Heart right ventricle (tissue), 16 donors: ENCODE measurements around the gene OXNAD1. TPM values are rescaled to one million over a fixed set of nuclear protein-coding genes. Genes with fewer than 3 reads are reported as not detected.
"Not testable (repeated sequence)": the region's sequence is repeated elsewhere in the genome, so short reads cannot be mapped to it uniquely, and the experiment has no call there.

ENCODE experiments used
- ATAC-seq, 8 donors: fragments of 200-7000 bp; cut with Tn5 transposase; one replicate each; pipeline ENCODE4 v1.9.1; 2020; ENCODE audit warnings: mild to moderate bottlenecking in 8 of 8, moderate library complexity in 8 of 8, moderate number of reproducible peaks in 1 of 8
- DNase-seq, 2 donors: peaks; one replicate each; pipeline ENCODE4 v3.0.0-alpha.2; 2020
- H3K27ac ChIP-seq, 10 donors: fragments of 200-600 bp; sonication (generic) in 2 of 10; one replicate each; pipeline versions ENCODE4 v1.5.0 to v1.8.0; 2020 to 2022; ENCODE audit warnings: mild to moderate bottlenecking in 3 of 10
- H3K27me3 ChIP-seq, 7 donors: fragments of 200-600 bp; one replicate each; pipeline ENCODE4 v1.8.0; 2021 to 2022; ENCODE audit warnings: mild to moderate bottlenecking in 2 of 7
- H3K36me3 ChIP-seq, 9 donors: fragments of 200-600 bp; sonication (generic) in 1 of 9; one replicate each; pipeline versions ENCODE4 v1.5.0 to v1.8.0; 2020 to 2022; ENCODE audit warnings: mild to moderate bottlenecking in 2 of 9
- H3K4me1 ChIP-seq, 9 donors: fragments of 200-600 bp; sonication (generic) in 1 of 9; one replicate each; pipeline versions ENCODE4 v1.5.0 to v1.8.0; 2020 to 2022; ENCODE audit warnings: mild to moderate bottlenecking in 4 of 9
- H3K4me3 ChIP-seq, 10 donors: fragments of 200-600 bp; sonication (generic) in 2 of 10; one replicate each; pipeline versions ENCODE4 v1.5.0 to v1.8.0; 2020 to 2022; ENCODE audit warnings: mild to moderate bottlenecking in 7 of 10, moderate library complexity in 2 of 10
- H3K9me3 ChIP-seq, 11 donors: fragments of 200-600 bp in 10 of 11; sonication (generic) in 2 of 11; one replicate each; pipeline versions ENCODE4 v1.5.0 to v1.8.0; 2013 to 2022; ENCODE audit warnings: mild to moderate bottlenecking in 2 of 11, control low read depth in 1 of 11, moderate library complexity in 1 of 11
- CTCF ChIP-seq, 9 donors: fragments of 200-600 bp; sonication (generic) in 2 of 9; IDR thresholded peaks; one replicate each; pipeline versions ENCODE4 v1.5.0 to v1.8.0; 2021 to 2022; ENCODE audit warnings: antibody characterized with exemption in 9 of 9, mild to moderate bottlenecking in 5 of 9, moderate library complexity in 1 of 9
- WGBS, 2 donors: extraction: QIAGEN DNeasy Blood & Tissue Kit; methylation state at CpG; one replicate each; pipeline ENCODE4 v1.1.7; 2013; ENCODE audit warnings: inconsistent platforms in 1 of 2; 5-methylcytosine and 5-hydroxymethylcytosine counted together
- intact Hi-C, 10 donors: fragments of 100-400 bp; cut with DNase I; formaldehyde crosslinking; loops; one replicate each; pipeline versions ENCODE4 v1.11.1 to v1.14.2; 2022
- polyA plus RNA-seq, 2 donors: library from polyadenylated mRNA; stranded (reverse); fragments of 200-250 nt; gene quantifications; one replicate each; pipeline ENCODE4 v1.2.3, GENCODE V29; 2013
- total RNA-seq, 10 donors: library from RNA; stranded (reverse); fragmentation: NEBNext Ultra II Directional in 3 of 10; extraction: Animal tissue kit (Norgen Biotek cat#: 25700) in 3 of 10; gene quantifications; one replicate each; pipeline versions ENCODE4 v1.2.1 to v1.2.4, GENCODE V29; 2021 to 2023
- donor health status: Arrhythmogenic right ventricular cardiomyopathy.
- donor health status: ischemic (EF 13 %, LVEDD 7.1; RV severe dilation, severe dysfunction).
- donor health status: healthy with polysubstance abuse.
- donor health status: DM: no; HTN: yes; CAD: no.
- donor health status: DM: no; HTN: no; CAD: no.
- donor health status: ischemic (EF 25% LVEDD 6.9; RV normal size, moderate dysfunction).
- donor health status: ischemic (EF 25% LVEDD 5.7; RV mildly dilated, moderate dysfunction).
- donor health status: healthy.
- donor health status: DM: yes; HTN: yes; CAD: no.
- donor health status: Ischemic cardiomyopathy.
- donor health status: ischemic (EF 35%, LVEDD 5.7; RV mildly dilated, moderate dysfunction).
- donor health status: nonischemic (EF 11% LVEDD 7.7; RV severe dilation, severe dysfunction).
- donor health status: DM: yes; HTN: yes; CAD: no.
- donor health status: PGD.
- donor health status: ischemic (EF 29% LVEDD 5.4; RV normal size, mild dysfunction).
- donor health status: nonischemic (EF 23%, LVEDD 6.1; RV moderate dilation, normal function).

The OXNAD1 gene
- total and polyA plus RNA-seq, 12 donors = 4.2 to 22.8 (median 17.1) TPM

GRCh38 chr3:16309558-16309957, 44.5 kb downstream of the OXNAD1 start:
- no peaks in the 10 kb centered on the region for H3K9me3 ChIP-seq
- TF ChIP-seq CTCF (IDR thresholded peaks at IDR 0.05) = no peak
- peaks cover 0 to 57% (median 13%) of the 10 kb centered on the region in 9 donors for H3K36me3 ChIP-seq
- H3K4me3 ChIP-seq = no peak overlapping the region
- intact Hi-C loops = no loop called here
- H3K4me1 ChIP-seq = peaks cover 5 to 46% (median 19%) of the 10 kb centered on the region in 9 donors
- peak overlapping the region in 1 of 10 donors; percentile 29 for H3K27ac ChIP-seq
- ATAC-seq = no peak
- no peak for DNase-seq
- 88 to 91% methylated on average over 1 to 2 of the region's 2 CpGs for WGBS, 2 donors
- no peaks in the 10 kb centered on the region for H3K27me3 ChIP-seq

- not testable (repeated sequence) for ATAC-seq, H3K4me3 ChIP-seq, DNase-seq, H3K27me3 ChIP-seq, H3K9me3 ChIP-seq
- Histone ChIP-seq H3K27ac (peak overlapping the region in 1 of 10 donors; percentile 29), H3K4me1 (peaks cover 5 to 42% (median 19%) of the 10 kb centered on the region in 9 donors), H3K36me3 (peaks cover 0 to 59% (median 15%) of the 10 kb centered on the region in 9 donors)
- 95 to 98% methylated on average over 7 of the region's 7 CpGs for WGBS, 2 donors
- intact Hi-C loops = loop anchor here in 2 of 10 donors (5.0 kb wide), 2 partner anchors 47 to 57 kb away; no protein-coding TSS in a partner anchor
Observed at GRCh38 chr3:16310486-16310885, 45.5 kb downstream of the OXNAD1 start.

GRCh38 chr3:16311960-16312451, 47.0 kb downstream of the OXNAD1 start:
- peaks cover 5 to 42% (median 19%) of the 10 kb centered on the region in 9 donors for H3K4me1 ChIP-seq
- H3K36me3 ChIP-seq = peaks cover 0 to 59% (median 31%) of the 10 kb centered on the region in 9 donors
- H3K9me3 ChIP-seq = no peaks in the 10 kb centered on the region
- no peak overlapping the region for H3K4me3 ChIP-seq
- H3K27ac ChIP-seq = peak overlapping the region in 8 of 10 donors; percentile 34 to 79 (median 62)
- ATAC-seq (peak; percentile 76 to 94 (median 90)), DNase-seq (peak in 1 of 2 donors; percentile 45)
- H3K27me3 ChIP-seq = no peaks in the 10 kb centered on the region
- WGBS, 2 donors = 48% methylated on average over 6 of the region's 6 CpGs
- no peak for TF ChIP-seq CTCF (IDR thresholded peaks at IDR 0.05)
- intact Hi-C loops = loop anchor here in 2 of 10 donors (5.0 kb wide), 2 partner anchors 45 to 55 kb away; no protein-coding TSS in a partner anchor

- Histone ChIP-seq H3K27ac (peak overlapping the region in 1 of 10 donors; percentile 75), H3K4me1 (peaks cover 5 to 56% (median 19%) of the 10 kb centered on the region in 9 donors), H3K9me3 (no peaks in the 10 kb centered on the region), H3K4me3 (no peak overlapping the region), H3K36me3 (peaks cover 0 to 80% (median 31%) of the 10 kb centered on the region in 9 donors), H3K27me3 (no peaks in the 10 kb centered on the region)
- TF ChIP-seq CTCF (IDR thresholded peaks at IDR 0.05) = no peak
- ATAC-seq (no peak), DNase-seq (no peak)
- 87 to 93% methylated on average over 5 of the region's 5 CpGs for WGBS, 2 donors
- intact Hi-C loops = loop anchor here in 2 of 10 donors (5.0 kb wide), 2 partner anchors 43 to 53 kb away; no protein-coding TSS in a partner anchor
Observed at GRCh38 chr3:16313886-16314645, 49.1 kb downstream of the OXNAD1 start.
